SK-N-SH treated with all-trans-retinoic acid at 6 μM for 48 hours (cell line): Measurements from ENCODE around the gene MANBA.

Experiments used
- ATAC-seq: fragments of 200-7000 bp; cut with Tn5 transposase; 3 replicates; pipeline ENCODE4 v1.9.1; 2020; ENCODE audit warnings: mild to moderate bottlenecking, moderate library complexity
- ARNTL ChIP-seq: fragments of 450-650 bp; formaldehyde crosslinking; IDR thresholded peaks from 2 replicates; pipeline ENCODE4 v1.5.0; 2020; ENCODE audit warnings: low read depth, mild to moderate bottlenecking, moderate library complexity, borderline replicate concordance
- BACH2 ChIP-seq: fragments of 250-450 bp; sonication (Bioruptor Pico); IDR thresholded peaks from 2 replicates; pipeline ENCODE4 v1.9.0; 2021; ENCODE audit warnings: mild to moderate bottlenecking, borderline replicate concordance
- CSDC2 ChIP-seq: fragments of 250-450 bp; sonication (Bioruptor Pico); IDR thresholded peaks from 2 replicates; pipeline ENCODE4 v1.5.0; 2020; ENCODE audit warnings: mild to moderate bottlenecking, moderate library complexity
- GLIS3 ChIP-seq: fragments of 250-450 bp; sonication (Bioruptor Pico); IDR thresholded peaks from 2 replicates; pipeline ENCODE4 v1.5.0; 2020; ENCODE audit warnings: mild to moderate bottlenecking, moderate library complexity
- ISL1 ChIP-seq: fragments of 250-450 bp; sonication (Bioruptor Pico); IDR thresholded peaks from 2 replicates; pipeline ENCODE4 v2.1.2; 2022; ENCODE audit warnings: mild to moderate bottlenecking, moderate library complexity
- OSR1 ChIP-seq: fragments of 250-450 bp; sonication (Bioruptor Pico); IDR thresholded peaks from 2 replicates; pipeline ENCODE4 v1.8.0; 2022; ENCODE audit warnings: moderate library complexity, mild to moderate bottlenecking, inconsistent platforms
- PPARA ChIP-seq: fragments of 250-450 bp; sonication (Bioruptor Pico); IDR thresholded peaks from 2 replicates; pipeline ENCODE4 v1.5.0; 2020; ENCODE audit warnings: mild to moderate bottlenecking, borderline replicate concordance
- SNAI2 ChIP-seq: fragments of 250-450 bp; sonication (Bioruptor Pico); IDR thresholded peaks from 2 replicates; pipeline ENCODE4 v1.5.0; 2020; ENCODE audit warnings: mild to moderate bottlenecking, moderate library complexity
- TCF4 ChIP-seq: fragments of 250-450 bp; sonication (Bioruptor Pico); IDR thresholded peaks from 2 replicates; pipeline ENCODE4 v1.8.0; 2021; ENCODE audit warnings: mild to moderate bottlenecking, moderate library complexity, borderline replicate concordance
- TOX ChIP-seq: fragments of 250-450 bp; sonication (Bioruptor Pico); IDR thresholded peaks from 2 replicates; pipeline ENCODE4 v1.8.0; 2021; ENCODE audit warnings: mild to moderate bottlenecking, moderate library complexity, borderline replicate concordance
- ZFP30 ChIP-seq: fragments of 450-650 bp; formaldehyde crosslinking; IDR thresholded peaks from 2 replicates; pipeline ENCODE4 v1.5.0; 2022; ENCODE audit warnings: mild to moderate bottlenecking, moderate library complexity
- ZNF70 ChIP-seq: fragments of 450-650 bp; formaldehyde crosslinking; IDR thresholded peaks from 2 replicates; pipeline ENCODE4 v1.5.0; 2020; ENCODE audit warnings: mild to moderate bottlenecking, moderate library complexity
- ZNF8 ChIP-seq: fragments of 450-650 bp; formaldehyde crosslinking; IDR thresholded peaks from 2 replicates; pipeline ENCODE4 v1.5.0; 2020; ENCODE audit warnings: mild to moderate bottlenecking, moderate library complexity
- TF ChIP-seq, protein P1 (sequence below): fragments of 250-450 bp; sonication (Bioruptor Pico); IDR thresholded peaks from 2 replicates; pipeline ENCODE4 v1.8.0; 2020; ENCODE audit warnings: mild to moderate bottlenecking, moderate library complexity, borderline replicate concordance
- TF ChIP-seq, protein P2 (sequence below): fragments of 250-450 bp; sonication (Bioruptor Pico); IDR thresholded peaks from 2 replicates; pipeline ENCODE4 v1.8.0; 2021; ENCODE audit warnings: low read depth, mild to moderate bottlenecking, moderate library complexity, borderline replicate concordance
- TF ChIP-seq, protein P3 (sequence below): fragments of 250-450 bp; sonication (Bioruptor Pico); IDR thresholded peaks from 2 replicates; pipeline ENCODE4 v1.5.1; 2020; ENCODE audit warnings: low read depth, mild to moderate bottlenecking, moderate library complexity
- TF ChIP-seq, protein P4 (sequence below): fragments of 250-450 bp; sonication (Bioruptor Pico); IDR thresholded peaks from 2 replicates; pipeline ENCODE4 v1.5.1; 2021; ENCODE audit warnings: mild to moderate bottlenecking, moderate library complexity
- TF ChIP-seq, protein P5 (sequence below): fragments of 250-450 bp; sonication (Bioruptor Pico); IDR thresholded peaks from 2 replicates; pipeline ENCODE4 v1.5.0; 2020; ENCODE audit warnings: mild to moderate bottlenecking, moderate library complexity

Gene MANBA

DNA sequence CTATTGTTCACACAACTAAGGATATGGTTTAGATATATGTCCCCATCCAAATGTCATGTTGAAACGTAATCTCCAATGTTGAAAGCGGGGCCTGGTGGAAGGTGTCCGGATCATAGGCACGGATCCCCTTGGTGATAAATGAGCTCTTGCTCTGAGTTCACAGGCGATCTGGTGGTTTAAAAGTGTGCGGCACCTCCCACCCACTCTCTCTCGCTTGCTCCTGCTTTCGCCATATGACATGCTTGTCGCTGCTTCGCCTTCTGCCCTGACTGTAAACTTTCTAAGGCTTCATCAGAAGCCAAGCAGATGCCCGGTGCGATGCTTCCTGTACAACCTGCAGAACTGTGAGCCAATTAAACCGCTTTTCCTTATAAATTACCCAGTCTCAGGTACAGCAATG lies 131.1 kb downstream of the MANBA start:
- TF ChIP-seq, protein P1, sequence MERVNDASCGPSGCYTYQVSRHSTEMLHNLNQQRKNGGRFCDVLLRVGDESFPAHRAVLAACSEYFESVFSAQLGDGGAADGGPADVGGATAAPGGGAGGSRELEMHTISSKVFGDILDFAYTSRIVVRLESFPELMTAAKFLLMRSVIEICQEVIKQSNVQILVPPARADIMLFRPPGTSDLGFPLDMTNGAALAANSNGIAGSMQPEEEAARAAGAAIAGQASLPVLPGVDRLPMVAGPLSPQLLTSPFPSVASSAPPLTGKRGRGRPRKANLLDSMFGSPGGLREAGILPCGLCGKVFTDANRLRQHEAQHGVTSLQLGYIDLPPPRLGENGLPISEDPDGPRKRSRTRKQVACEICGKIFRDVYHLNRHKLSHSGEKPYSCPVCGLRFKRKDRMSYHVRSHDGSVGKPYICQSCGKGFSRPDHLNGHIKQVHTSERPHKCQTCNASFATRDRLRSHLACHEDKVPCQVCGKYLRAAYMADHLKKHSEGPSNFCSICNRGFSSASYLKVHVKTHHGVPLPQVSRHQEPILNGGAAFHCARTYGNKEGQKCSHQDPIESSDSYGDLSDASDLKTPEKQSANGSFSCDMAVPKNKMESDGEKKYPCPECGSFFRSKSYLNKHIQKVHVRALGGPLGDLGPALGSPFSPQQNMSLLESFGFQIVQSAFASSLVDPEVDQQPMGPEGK (CRISPR knock-in tag) = no peak
- TF ChIP-seq, protein P2, sequence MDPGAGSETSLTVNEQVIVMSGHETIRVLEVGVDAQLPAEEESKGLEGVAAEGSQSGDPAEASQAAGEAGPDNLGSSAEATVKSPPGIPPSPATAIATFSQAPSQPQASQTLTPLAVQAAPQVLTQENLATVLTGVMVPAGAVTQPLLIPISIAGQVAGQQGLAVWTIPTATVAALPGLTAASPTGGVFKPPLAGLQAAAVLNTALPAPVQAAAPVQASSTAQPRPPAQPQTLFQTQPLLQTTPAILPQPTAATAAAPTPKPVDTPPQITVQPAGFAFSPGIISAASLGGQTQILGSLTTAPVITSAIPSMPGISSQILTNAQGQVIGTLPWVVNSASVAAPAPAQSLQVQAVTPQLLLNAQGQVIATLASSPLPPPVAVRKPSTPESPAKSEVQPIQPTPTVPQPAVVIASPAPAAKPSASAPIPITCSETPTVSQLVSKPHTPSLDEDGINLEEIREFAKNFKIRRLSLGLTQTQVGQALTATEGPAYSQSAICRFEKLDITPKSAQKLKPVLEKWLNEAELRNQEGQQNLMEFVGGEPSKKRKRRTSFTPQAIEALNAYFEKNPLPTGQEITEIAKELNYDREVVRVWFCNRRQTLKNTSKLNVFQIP = no peak
- TF ChIP-seq, protein P3, sequence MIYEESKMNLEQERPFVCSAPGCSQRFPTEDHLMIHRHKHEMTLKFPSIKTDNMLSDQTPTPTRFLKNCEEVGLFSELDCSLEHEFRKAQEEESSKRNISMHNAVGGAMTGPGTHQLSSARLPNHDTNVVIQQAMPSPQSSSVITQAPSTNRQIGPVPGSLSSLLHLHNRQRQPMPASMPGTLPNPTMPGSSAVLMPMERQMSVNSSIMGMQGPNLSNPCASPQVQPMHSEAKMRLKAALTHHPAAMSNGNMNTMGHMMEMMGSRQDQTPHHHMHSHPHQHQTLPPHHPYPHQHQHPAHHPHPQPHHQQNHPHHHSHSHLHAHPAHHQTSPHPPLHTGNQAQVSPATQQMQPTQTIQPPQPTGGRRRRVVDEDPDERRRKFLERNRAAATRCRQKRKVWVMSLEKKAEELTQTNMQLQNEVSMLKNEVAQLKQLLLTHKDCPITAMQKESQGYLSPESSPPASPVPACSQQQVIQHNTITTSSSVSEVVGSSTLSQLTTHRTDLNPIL = no peak
- no peak for TF ChIP-seq ZFP30 (CRISPR knock-in tag)
- no peak for TF ChIP-seq ZNF8 (CRISPR knock-in tag)
- no peak for TF ChIP-seq SNAI2 (CRISPR knock-in tag)
- no peak for TF ChIP-seq PPARA
- TF ChIP-seq ARNTL (CRISPR knock-in tag) = no peak
- TF ChIP-seq ZNF70 (CRISPR knock-in tag) = no peak
- no peak for TF ChIP-seq TOX
- TF ChIP-seq GLIS3 (CRISPR knock-in tag) = no peak
- TF ChIP-seq BACH2 (CRISPR knock-in tag) = no peak
- TF ChIP-seq, protein P4, sequence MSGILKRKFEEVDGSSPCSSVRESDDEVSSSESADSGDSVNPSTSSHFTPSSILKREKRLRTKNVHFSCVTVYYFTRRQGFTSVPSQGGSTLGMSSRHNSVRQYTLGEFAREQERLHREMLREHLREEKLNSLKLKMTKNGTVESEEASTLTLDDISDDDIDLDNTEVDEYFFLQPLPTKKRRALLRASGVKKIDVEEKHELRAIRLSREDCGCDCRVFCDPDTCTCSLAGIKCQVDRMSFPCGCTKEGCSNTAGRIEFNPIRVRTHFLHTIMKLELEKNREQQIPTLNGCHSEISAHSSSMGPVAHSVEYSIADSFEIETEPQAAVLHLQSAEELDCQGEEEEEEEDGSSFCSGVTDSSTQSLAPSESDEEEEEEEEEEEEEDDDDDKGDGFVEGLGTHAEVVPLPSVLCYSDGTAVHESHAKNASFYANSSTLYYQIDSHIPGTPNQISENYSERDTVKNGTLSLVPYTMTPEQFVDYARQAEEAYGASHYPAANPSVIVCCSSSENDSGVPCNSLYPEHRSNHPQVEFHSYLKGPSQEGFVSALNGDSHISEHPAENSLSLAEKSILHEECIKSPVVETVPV (CRISPR knock-in tag) = no peak
- no peak for TF ChIP-seq CSDC2 (CRISPR knock-in tag)
- no peak for TF ChIP-seq OSR1 (CRISPR knock-in tag)
- TF ChIP-seq, protein P5, sequence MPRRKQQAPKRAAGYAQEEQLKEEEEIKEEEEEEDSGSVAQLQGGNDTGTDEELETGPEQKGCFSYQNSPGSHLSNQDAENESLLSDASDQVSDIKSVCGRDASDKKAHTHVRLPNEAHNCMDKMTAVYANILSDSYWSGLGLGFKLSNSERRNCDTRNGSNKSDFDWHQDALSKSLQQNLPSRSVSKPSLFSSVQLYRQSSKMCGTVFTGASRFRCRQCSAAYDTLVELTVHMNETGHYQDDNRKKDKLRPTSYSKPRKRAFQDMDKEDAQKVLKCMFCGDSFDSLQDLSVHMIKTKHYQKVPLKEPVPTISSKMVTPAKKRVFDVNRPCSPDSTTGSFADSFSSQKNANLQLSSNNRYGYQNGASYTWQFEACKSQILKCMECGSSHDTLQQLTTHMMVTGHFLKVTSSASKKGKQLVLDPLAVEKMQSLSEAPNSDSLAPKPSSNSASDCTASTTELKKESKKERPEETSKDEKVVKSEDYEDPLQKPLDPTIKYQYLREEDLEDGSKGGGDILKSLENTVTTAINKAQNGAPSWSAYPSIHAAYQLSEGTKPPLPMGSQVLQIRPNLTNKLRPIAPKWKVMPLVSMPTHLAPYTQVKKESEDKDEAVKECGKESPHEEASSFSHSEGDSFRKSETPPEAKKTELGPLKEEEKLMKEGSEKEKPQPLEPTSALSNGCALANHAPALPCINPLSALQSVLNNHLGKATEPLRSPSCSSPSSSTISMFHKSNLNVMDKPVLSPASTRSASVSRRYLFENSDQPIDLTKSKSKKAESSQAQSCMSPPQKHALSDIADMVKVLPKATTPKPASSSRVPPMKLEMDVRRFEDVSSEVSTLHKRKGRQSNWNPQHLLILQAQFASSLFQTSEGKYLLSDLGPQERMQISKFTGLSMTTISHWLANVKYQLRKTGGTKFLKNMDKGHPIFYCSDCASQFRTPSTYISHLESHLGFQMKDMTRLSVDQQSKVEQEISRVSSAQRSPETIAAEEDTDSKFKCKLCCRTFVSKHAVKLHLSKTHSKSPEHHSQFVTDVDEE (CRISPR knock-in tag) = no peak
- no peak for TF ChIP-seq ISL1 (CRISPR knock-in tag)
- no peak for ATAC-seq

DNA sequence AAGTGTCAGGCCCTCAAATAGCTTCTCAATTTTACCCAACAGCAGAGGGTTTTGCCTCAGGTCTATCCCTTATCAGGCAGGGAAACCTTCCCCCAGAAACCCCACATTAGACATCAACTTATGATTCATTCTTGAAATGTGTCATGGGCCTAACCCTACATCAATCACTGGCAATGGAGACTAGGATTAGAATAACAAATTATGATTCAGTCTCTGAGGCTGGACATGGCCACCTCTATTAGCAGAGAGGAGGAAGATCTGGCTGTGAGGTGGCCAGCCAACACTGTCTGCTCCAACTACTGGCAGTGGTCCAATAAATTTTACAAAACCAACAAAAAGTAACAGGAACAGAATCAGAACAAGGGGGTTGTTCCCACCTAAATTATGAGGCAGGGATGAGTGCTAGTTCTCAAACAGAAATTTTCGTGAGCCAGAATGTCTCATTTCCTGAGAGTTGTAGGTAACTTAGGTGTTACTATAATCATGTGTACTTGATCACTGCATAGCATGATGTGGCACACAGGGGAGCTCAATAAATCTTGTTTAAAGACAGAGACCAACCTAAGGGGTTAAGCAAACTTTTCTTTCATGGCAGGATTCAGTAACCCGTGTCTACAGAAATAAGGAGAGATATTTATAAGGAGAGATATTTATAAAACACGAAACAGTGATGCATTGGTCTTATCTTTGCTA lies 132.8 kb downstream of the MANBA start:
- ATAC-seq = peak; percentile 71
- TF ChIP-seq TCF4 (CRISPR knock-in tag) (no peak), BACH2 (CRISPR knock-in tag) (no peak), PPARA (no peak), GLIS3 (CRISPR knock-in tag) (no peak), CSDC2 (CRISPR knock-in tag) (no peak), ZFP30 (CRISPR knock-in tag) (no peak)
- TF ChIP-seq, protein P2 = no peak
- TF ChIP-seq, protein P3 = no peak
